ENCODE data around the gene C2CD2.

The C2CD2 gene

GRCh38 chr21:41845310-41846032 is 108.3 kb downstream of the C2CD2 start:
- DNase-seq (ENCODE audit: low spot score) = no peak

GRCh38 chr21:41843584-41843983 is 110.2 kb downstream of the C2CD2 start:
- no peak for DNase-seq (ENCODE audit: low spot score)

GRCh38 chr21:41840880-41841279 is 112.9 kb downstream of the C2CD2 start:
- no peak for DNase-seq (ENCODE audit: low spot score)

GRCh38 chr21:41839387-41840000 is 114.3 kb downstream of the C2CD2 start:
- no peak for DNase-seq (ENCODE audit: low spot score)

- no peak for DNase-seq (ENCODE audit: low spot score)
Measured at GRCh38 chr21:41837756-41838297, 116.0 kb downstream of the C2CD2 start.

- DNase-seq (ENCODE audit: low spot score) = no peak
Measured at GRCh38 chr21:41836166-41837015, 117.4 kb downstream of the C2CD2 start.

GRCh38 chr21:41835711-41836154 is 118.1 kb downstream of the C2CD2 start:
- no peak for DNase-seq (ENCODE audit: low spot score)

Measured in GM03348 (cell line).